Anterior cingulate cortex (tissue), 58 donors: ENCODE data around the gene ANO5.

Experiments
- DNase-seq, 58 donors: peaks; one replicate each; lab custom pipeline; 2025; lab: John Stamatoyannopoulos, UW

ANO5 gene

GRCh38 chr11:22192642-22193347 is at the start of gene ANO5:
ANO5 (plus strand) TSS chr11:22193085; CDS start chr11:22193493, 408 bp downstream.
- peak in 55 of 58 donors; percentile 12 to 82 (median 56) for DNase-seq

GRCh38 chr11:22151649-22152197 is 41.2 kb upstream of the ANO5 start:
- DNase-seq = no peak

- DNase-seq = no peak
Measured at GRCh38 chr11:22157531-22157930, 35.4 kb upstream of the ANO5 start.

- DNase-seq = no peak
Measured at GRCh38 chr11:22161489-22161888, 31.4 kb upstream of the ANO5 start.

- no peak for DNase-seq
Measured at GRCh38 chr11:22162756-22163155, 30.1 kb upstream of the ANO5 start.

GRCh38 chr11:22163394-22163797 is 29.5 kb upstream of the ANO5 start:
- DNase-seq = peak in 9 of 58 donors; percentile 3 to 45 (median 13)

- DNase-seq = no peak
Measured at GRCh38 chr11:22165087-22165486, 27.8 kb upstream of the ANO5 start.

- no peak for DNase-seq
Measured at GRCh38 chr11:22165759-22166513, 26.9 kb upstream of the ANO5 start.

- no peak for DNase-seq
Measured at GRCh38 chr11:22169833-22170232, 23.1 kb upstream of the ANO5 start.

- no peak for DNase-seq
Measured at GRCh38 chr11:22173532-22173931, 19.4 kb upstream of the ANO5 start.

GRCh38 chr11:22177186-22177585 is 15.7 kb upstream of the ANO5 start:
- no peak for DNase-seq

- no peak for DNase-seq
Measured at GRCh38 chr11:22179626-22180025, 13.3 kb upstream of the ANO5 start.

- no peak for DNase-seq
Measured at GRCh38 chr11:22180131-22180530, 12.8 kb upstream of the ANO5 start.

GRCh38 chr11:22189660-22190059 is 3.2 kb upstream of the ANO5 start:
- no peak for DNase-seq

GRCh38 chr11:22190827-22191463 is 1.9 kb upstream of the ANO5 start:
- no peak for DNase-seq

GRCh38 chr11:22192289-22192641 is 620 bp upstream of the ANO5 start:
- DNase-seq = peak in 5 of 58 donors; percentile 4 to 29 (median 12)

- DNase-seq = peak in 45 of 58 donors; percentile 2 to 81 (median 35)
Measured at GRCh38 chr11:22193348-22194051, 615 bp downstream of the ANO5 start.

- DNase-seq = no peak
Measured at GRCh38 chr11:22194306-22194705, 1.4 kb downstream of the ANO5 start.

GRCh38 chr11:22194907-22195306 is 2.0 kb downstream of the ANO5 start:
- no peak for DNase-seq
